GM21526 (cell line): ENCODE results near the gene TGFB1.
A peak's percentile ranks its signal among the peaks of the same experiment; 100 is the strongest.

Source experiments
- ATAC-seq: cut with Tn5 transposase; IDR thresholded peaks from one replicate; pipeline ENCODE4 v1.9.1; 2021; ENCODE audit warnings: moderate library complexity; ENCODE audit not compliant: unreplicated experiment, low FRiP score

The TGFB1 gene

GRCh38 chr19:41323023-41323422, 30.7 kb downstream of the TGFB1 start:
- ATAC-seq = no peak

GRCh38 chr19:41322451-41322850, 31.3 kb downstream of the TGFB1 start:
- no peak for ATAC-seq

- ATAC-seq = no peak
These were observed 32.0 kb downstream of the TGFB1 start for GRCh38 chr19:41321600-41322270.

- ATAC-seq = no peak
These were observed 32.5 kb downstream of the TGFB1 start for GRCh38 chr19:41321204-41321599.

- ATAC-seq = no peak
These were observed 33.2 kb downstream of the TGFB1 start for GRCh38 chr19:41320568-41320967.

- ATAC-seq = no peak
These were observed 33.6 kb downstream of the TGFB1 start for GRCh38 chr19:41320185-41320518.

- no peak for ATAC-seq
These were observed 34.1 kb downstream of the TGFB1 start for GRCh38 chr19:41319500-41320184.

GRCh38 chr19:41318696-41319499, 34.8 kb downstream of the TGFB1 start:
- no peak for ATAC-seq

GRCh38 chr19:41316306-41316920, 37.3 kb downstream of the TGFB1 start:
- no peak for ATAC-seq

- ATAC-seq = no peak
These were observed 42.1 kb downstream of the TGFB1 start for GRCh38 chr19:41311613-41312012.

- ATAC-seq = no peak
These were observed 42.6 kb downstream of the TGFB1 start for GRCh38 chr19:41311072-41311471.

- ATAC-seq = peak; percentile 61
These were observed 43.5 kb downstream of the TGFB1 start, which contains the start of gene CCDC97 for GRCh38 chr19:41310033-41310831. Gene CCDC97, plus strand, starts transcription at chr19:41310172. Its CDS starts 139 bp downstream, at chr19:41310311.

GRCh38 chr19:41309180-41310032, 44.3 kb downstream of the TGFB1 start:
- ATAC-seq = no peak

- ATAC-seq = peak; percentile 35
These were observed 45.1 kb downstream of the TGFB1 start for GRCh38 chr19:41308450-41309179.

GRCh38 chr19:41307954-41308449, 45.7 kb downstream of the TGFB1 start:
- ATAC-seq = no peak

- ATAC-seq = no peak
These were observed 46.4 kb downstream of the TGFB1 start for GRCh38 chr19:41307090-41307875.

GRCh38 chr19:41305927-41306793, 47.6 kb downstream of the TGFB1 start:
- no peak for ATAC-seq
